Measurements from ENCODE around the gene ZGLP1.
A peak's percentile ranks its signal among the peaks of the same experiment; 100 is the strongest.

The ZGLP1 gene

GRCh38 chr19:10278935-10279334 lies 30.7 kb downstream of the ZGLP1 start:
- no peak for DNase-seq (ENCODE audit: low read depth, low spot score)

DNA sequence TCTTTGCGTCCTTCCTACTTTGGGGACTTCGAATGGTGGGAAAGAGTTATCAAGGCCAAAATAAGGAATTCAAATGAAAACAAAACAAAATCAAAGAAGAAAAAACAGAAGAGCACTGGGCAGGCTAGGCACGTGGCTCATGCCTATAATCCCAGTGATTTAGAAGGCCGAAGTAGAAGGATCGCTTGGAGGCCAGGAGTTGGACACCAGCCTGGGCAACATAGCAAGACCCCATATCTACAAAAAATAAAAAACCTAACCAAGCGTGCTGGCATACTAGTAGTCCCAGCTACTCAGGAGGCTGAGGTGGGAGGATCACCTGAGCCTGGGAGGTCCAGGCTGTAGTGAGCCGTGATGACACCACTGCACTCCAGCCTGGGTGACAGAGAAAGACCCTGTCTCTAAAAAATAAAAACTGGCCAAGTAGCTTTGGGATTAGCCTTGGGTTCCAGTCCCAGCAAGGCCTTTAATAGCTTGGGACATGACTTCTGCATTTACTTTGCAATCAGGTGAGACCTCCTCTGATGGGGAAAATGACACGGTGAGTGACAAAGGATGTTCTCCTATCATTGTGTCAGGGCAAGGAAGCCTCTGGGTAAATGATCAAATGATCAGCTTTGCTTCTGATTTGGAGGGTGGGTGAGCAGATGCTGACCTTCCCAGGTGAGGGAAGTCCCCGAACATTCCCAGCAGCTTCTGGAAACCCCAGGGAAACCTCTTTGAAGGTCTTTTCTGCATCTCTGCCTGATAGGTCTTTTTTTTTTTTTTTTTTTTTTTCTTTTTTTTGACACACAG lies 31.6 kb downstream of the ZGLP1 start:
- no peak for DNase-seq (ENCODE audit: low read depth, low spot score)

GRCh38 chr19:10274589-10274988 lies 35.0 kb downstream of the ZGLP1 start:
- DNase-seq (ENCODE audit: low read depth, low spot score) = no peak

DNA sequence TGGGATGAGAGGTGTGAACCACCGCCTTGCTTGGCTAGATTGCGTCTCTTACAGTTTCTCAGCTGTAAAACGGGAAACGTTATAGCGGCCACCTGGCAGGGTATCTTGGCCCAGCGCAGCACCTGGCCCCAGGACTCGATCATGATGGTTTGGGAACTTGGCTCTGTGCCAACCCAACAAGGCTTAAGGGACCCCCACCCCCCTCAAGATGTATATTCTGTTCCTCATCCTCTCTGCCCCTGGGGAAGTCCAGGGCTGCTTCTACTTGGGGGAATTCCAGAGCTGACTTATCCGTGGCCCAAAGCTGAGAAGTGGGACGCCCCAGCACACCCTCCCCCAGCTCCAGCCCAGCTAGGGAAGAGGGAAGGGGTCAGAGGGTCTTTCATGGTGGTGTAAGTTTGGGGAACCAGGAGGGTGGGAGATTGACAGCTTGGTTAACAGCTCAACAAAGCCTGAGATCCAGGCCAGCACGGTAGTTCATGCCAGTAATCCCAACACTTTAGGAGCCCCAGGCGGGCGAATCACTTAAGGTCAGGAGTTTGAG lies 38.0 kb downstream of the ZGLP1 start:
- DNase-seq (ENCODE audit: low read depth, low spot score) = no peak

- DNase-seq (ENCODE audit: low read depth, low spot score) = peak; percentile 56
These were observed 38.8 kb downstream of the ZGLP1 start, which contains the start of gene ICAM1 for GRCh38 chr19:10270616-10271394. TSS of gene ICAM1 (plus strand) at chr19:10271120. CDS start at chr19:10271160, 40 bp downstream.

- DNase-seq (ENCODE audit: low read depth, low spot score) = no peak
These were observed 39.4 kb downstream of the ZGLP1 start for GRCh38 chr19:10270180-10270615.

DNA sequence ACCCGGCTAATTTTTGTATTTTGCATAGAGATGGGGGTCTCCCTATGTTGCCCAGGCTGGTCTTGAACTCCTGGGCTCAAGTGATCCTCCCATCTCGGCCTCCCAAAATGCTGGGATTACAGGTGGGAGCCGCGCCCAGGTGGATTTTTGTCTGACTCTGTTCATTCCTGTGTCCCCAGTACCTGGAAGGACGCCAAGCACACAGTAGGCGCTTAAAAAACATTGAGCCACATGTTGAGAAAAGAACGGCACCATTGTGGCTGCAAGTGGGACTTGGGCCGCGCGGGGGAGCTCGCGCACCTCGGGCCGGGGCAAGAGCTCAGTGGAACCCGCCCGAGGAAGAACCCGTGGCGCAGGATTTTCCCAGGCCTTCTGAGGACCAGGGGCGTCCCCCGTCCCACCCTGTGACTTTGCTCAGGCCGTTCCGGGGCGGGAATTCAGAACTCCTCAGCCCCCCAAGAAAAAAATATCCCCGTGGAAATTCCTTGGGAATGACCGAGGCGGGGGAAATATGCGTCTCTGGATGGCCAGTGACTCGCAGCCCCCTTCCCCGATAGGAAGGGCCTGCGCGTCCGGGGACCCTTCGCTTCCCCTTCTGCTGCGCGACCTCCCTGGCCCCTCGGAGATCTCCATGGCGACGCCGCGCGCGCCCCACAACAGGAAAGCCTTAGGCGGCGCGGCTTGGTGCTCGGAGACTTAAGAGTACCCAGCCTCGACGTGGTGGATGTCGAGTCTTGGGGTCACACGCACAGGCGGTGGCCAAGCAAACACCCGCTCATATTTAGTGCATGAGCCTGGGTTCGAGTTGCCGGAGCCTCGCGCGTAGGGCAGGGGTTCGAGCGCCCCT lies 40.1 kb downstream of the ZGLP1 start:
- peak; percentile 73 for DNase-seq (ENCODE audit: low read depth, low spot score)

DNA sequence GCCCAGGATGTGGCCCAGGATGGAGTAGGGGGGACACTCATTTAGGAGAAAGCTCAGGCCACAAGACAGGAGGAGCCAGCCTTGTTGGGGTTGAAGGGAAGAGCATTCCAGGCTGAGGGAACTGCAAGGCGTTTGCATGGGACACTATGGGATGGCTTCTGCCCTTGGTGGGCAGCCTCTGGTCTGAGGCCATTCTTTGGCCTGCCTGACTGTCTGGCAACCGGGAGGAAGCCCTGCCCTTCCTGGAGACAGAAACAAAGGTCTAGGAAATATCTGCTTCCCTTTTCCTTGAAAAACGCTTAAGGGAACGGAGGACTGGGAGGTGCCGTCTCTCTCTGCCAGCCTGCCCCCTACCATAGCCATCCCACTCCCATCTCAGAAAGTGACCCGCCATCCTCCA lies 41.5 kb downstream of the ZGLP1 start:
- DNase-seq (ENCODE audit: low read depth, low spot score) = no peak

DNA sequence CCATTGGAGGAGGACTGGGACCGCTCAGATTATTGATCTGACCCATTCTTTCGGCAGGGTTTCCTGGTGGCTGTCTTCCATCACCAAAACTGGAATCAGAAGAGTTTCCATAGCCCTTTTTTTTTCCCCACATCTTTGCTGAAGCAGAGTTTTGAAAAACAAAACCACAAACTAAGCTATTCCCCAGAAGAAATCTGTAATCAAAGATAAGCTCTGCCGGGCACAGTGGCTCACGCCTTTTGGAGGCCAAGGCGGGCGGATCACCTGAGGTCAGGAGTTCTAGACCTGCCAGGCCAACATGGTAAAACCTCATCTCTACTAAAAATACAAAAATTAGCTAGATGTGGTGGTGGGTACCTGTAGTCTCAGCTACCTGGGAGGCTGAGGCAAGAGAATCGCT lies 42.9 kb downstream of the ZGLP1 start:
- DNase-seq (ENCODE audit: low read depth, low spot score) = no peak

GRCh38 chr19:10262771-10263170 lies 46.8 kb downstream of the ZGLP1 start:
- DNase-seq (ENCODE audit: low read depth, low spot score) = no peak

DNA sequence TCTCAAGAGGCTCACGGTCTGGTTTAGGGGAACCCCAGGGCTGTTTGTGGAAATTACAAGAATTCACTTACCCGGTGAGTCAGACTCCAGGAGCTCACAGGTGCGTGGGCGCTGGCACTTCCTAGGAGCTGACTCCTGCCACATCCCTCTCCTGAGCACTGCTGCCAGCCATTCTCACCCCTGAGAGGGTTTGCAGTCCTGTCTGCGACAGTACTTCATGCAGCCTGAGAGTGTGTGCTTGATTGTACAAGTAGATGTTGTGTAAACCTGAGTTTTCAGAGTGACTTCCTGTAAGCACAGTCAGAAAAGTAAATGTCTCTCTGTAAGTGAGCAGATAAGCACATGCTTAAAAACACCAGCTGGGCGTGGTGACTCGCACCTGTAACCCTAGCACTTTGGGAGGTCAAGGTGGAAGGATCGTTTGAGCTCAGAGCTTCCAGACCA lies 49.5 kb downstream of the ZGLP1 start:
- DNase-seq (ENCODE audit: low read depth, low spot score) = no peak

GRCh38 chr19:10259162-10259905 lies 50.3 kb downstream of the ZGLP1 start:
- peak; percentile 81 for DNase-seq (ENCODE audit: low read depth, low spot score)

GRCh38 chr19:10258080-10258710 lies 51.4 kb downstream of the ZGLP1 start:
- DNase-seq (ENCODE audit: low read depth, low spot score) = no peak

- no peak for DNase-seq (ENCODE audit: low read depth, low spot score)
These were observed 52.5 kb downstream of the ZGLP1 start for GRCh38 chr19:10256970-10257615.

GRCh38 chr19:10256551-10256950 lies 53.1 kb downstream of the ZGLP1 start:
- DNase-seq (ENCODE audit: low read depth, low spot score) = no peak

DNA sequence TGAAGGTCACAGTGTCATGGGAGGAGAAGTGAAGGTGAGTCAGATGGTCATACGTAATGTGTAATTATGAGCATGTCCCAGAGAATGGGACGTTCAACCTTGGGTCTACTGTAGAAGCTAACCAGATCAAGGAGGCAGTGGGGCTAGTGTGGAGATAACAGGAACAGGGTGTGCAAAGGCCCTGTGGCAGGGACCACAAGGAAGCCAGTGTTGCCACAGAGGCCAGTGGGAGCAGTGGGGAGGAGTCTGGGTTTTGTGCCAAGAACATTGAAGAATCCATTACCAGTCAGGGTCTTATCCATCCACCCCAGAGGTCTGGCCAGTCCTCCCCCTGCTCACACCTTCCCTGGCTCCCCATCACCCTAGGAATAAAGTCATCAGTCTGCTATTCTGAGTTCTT lies 54.3 kb downstream of the ZGLP1 start:
- no peak for DNase-seq (ENCODE audit: low read depth, low spot score)
